ENCODE data around the gene LRRC8D. TPM values are rescaled to one million over a fixed set of nuclear protein-coding genes. Genes with fewer than 3 reads are reported as not detected.
"Not testable (repeated sequence)": the region's sequence is repeated elsewhere in the genome, so short reads cannot be mapped to it uniquely, and the experiment has no call there.

The LRRC8D gene
- total RNA-seq, 1 experiment from 2014 or later = 43.3 TPM

DNA sequence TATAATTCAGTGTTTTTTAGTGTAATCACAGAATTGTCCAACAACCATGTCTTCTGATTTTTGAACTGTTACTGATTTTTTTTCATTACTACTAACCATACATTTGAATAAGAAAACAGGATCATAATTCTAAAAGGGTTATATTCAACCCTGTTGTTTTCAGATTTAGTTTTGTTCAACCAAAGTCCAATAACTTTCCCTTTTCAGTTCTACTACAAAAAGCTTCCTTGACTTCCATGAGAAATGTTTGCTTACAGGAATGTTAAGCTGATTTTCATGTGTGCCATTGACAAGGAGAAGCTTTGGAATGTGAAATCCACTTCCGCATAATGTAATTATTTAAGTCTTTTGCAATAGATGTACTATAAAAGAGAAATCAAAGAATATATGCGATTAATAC lies 102.1 kb downstream of the LRRC8D start:
- Histone ChIP-seq H3K27ac (ENCODE audit: low read length) (no peak overlapping the region), H3K36me3 (ENCODE audit: control insufficient read depth, insufficient read depth, low read length) (no peaks in the 10 kb centered on the region), H3K4me3 (ENCODE audit: low read depth in 2 of 2, low read length in 2 of 2) (no peak overlapping the region), H3K9me3 (ENCODE audit: control insufficient read depth, insufficient read depth, low read depth, low read length) (peaks cover 3% of the 10 kb centered on the region; the same call in 1 of the 2 replicates), H3K4me1 (ENCODE audit: control insufficient read depth, insufficient read depth, low read length) (peaks cover 12% of the 10 kb centered on the region), H3K27me3 (ENCODE audit: control insufficient read depth, insufficient read depth, low read length) (no peaks in the 10 kb centered on the region)
- POLR2A ChIA-PET = no interaction called here
- ATAC-seq (no peak), DNase-seq (ENCODE audit: low read depth, low spot score) (no peak)
- TF ChIP-seq SIN3A (IDR thresholded peaks at IDR 0.05; ENCODE audit: borderline replicate concordance, insufficient read depth, low read depth, low read length) (no peak), TCF7L2 (IDR thresholded peaks at IDR 0.05; ENCODE audit: low read depth, low read length) (no peak), POLR2AphosphoS5 (IDR thresholded peaks at IDR 0.05; ENCODE audit: low read depth, low read length) (no peak)
- TF ChIP-seq, protein P1, sequence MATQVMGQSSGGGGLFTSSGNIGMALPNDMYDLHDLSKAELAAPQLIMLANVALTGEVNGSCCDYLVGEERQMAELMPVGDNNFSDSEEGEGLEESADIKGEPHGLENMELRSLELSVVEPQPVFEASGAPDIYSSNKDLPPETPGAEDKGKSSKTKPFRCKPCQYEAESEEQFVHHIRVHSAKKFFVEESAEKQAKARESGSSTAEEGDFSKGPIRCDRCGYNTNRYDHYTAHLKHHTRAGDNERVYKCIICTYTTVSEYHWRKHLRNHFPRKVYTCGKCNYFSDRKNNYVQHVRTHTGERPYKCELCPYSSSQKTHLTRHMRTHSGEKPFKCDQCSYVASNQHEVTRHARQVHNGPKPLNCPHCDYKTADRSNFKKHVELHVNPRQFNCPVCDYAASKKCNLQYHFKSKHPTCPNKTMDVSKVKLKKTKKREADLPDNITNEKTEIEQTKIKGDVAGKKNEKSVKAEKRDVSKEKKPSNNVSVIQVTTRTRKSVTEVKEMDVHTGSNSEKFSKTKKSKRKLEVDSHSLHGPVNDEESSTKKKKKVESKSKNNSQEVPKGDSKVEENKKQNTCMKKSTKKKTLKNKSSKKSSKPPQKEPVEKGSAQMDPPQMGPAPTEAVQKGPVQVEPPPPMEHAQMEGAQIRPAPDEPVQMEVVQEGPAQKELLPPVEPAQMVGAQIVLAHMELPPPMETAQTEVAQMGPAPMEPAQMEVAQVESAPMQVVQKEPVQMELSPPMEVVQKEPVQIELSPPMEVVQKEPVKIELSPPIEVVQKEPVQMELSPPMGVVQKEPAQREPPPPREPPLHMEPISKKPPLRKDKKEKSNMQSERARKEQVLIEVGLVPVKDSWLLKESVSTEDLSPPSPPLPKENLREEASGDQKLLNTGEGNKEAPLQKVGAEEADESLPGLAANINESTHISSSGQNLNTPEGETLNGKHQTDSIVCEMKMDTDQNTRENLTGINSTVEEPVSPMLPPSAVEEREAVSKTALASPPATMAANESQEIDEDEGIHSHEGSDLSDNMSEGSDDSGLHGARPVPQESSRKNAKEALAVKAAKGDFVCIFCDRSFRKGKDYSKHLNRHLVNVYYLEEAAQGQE (IDR thresholded peaks at IDR 0.05; ENCODE audit: insufficient read depth in 1 of 2, low read depth in 2 of 2, low read length in 1 of 2) = no peak
- TF ChIP-seq, protein P2, sequence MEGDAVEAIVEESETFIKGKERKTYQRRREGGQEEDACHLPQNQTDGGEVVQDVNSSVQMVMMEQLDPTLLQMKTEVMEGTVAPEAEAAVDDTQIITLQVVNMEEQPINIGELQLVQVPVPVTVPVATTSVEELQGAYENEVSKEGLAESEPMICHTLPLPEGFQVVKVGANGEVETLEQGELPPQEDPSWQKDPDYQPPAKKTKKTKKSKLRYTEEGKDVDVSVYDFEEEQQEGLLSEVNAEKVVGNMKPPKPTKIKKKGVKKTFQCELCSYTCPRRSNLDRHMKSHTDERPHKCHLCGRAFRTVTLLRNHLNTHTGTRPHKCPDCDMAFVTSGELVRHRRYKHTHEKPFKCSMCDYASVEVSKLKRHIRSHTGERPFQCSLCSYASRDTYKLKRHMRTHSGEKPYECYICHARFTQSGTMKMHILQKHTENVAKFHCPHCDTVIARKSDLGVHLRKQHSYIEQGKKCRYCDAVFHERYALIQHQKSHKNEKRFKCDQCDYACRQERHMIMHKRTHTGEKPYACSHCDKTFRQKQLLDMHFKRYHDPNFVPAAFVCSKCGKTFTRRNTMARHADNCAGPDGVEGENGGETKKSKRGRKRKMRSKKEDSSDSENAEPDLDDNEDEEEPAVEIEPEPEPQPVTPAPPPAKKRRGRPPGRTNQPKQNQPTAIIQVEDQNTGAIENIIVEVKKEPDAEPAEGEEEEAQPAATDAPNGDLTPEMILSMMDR (IDR thresholded peaks at IDR 0.05) = no peak
- BruUV-seq (replicated peaks) = no TSS peak
- CTCF ChIA-PET = no interaction called here
- intact Hi-C loops (cut with micrococcal nuclease; ENCODE audit: unreplicated experiment) (no loop called here), in situ Hi-C loops (cut with HindIII; ENCODE audit: low pct_unique_long_range_greater_than_20kb, low sequenced_read_pairs) (no loop called here)

DNA sequence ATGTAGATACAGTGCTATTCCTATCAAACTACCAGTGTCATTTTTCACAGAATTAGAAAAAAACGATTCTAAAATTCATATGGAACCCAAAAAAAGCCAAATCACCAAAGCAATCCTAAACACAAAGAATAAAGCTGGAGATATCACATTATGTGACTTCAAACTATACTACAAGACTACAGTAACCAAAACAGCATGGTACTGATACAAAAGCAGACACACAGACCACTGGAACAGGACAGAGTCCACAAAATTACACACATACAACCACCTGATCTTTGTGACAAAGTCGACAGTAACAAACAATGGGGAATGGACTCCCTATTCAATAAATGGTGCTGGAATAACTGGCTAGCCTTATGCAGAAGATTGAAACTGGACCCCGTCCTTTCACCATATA lies 102.7 kb downstream of the LRRC8D start:
- intact Hi-C loops (cut with micrococcal nuclease; ENCODE audit: unreplicated experiment) = no loop called here

DNA sequence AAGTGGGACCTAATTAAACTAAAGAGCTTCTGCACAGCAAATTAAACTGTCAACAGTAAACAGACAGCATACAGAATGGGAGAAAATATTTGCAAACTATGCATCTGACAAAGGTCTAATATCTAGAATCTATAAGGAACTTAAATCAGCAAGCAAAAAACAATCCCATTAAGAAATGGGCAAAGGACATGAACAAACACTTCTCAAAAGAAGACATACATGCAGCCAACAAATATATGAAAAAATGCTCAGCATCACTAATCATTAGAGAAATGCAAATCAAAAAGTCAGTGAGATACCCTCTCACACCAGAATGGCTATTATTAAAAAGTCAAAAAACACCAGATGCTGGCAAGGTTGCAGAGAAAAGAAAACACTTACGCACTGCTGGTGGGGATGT lies 103.2 kb downstream of the LRRC8D start:
- in situ Hi-C loops (cut with HindIII; ENCODE audit: low pct_unique_long_range_greater_than_20kb, low sequenced_read_pairs); H3K4me1 ChIP-seq (ENCODE audit: control insufficient read depth, insufficient read depth, low read length); DNase-seq (ENCODE audit: low read depth, low spot score); H3K4me3 ChIP-seq (ENCODE audit: low read depth in 2 of 2, low read length in 2 of 2); CTCF ChIA-PET; H3K36me3 ChIP-seq (ENCODE audit: control insufficient read depth, insufficient read depth, low read length); intact Hi-C loops (cut with micrococcal nuclease; ENCODE audit: unreplicated experiment); ATAC-seq; H3K27ac ChIP-seq (ENCODE audit: low read length); POLR2A ChIA-PET; H3K27me3 ChIP-seq (ENCODE audit: control insufficient read depth, insufficient read depth, low read length); BruUV-seq (replicated peaks); H3K9me3 ChIP-seq (ENCODE audit: control insufficient read depth, insufficient read depth, low read depth, low read length): not testable (repeated sequence)

More for the DNA sequence above, 102.7 kb downstream of the LRRC8D start:
- no peak for DNase-seq (ENCODE audit: low read depth, low spot score)
- no peaks in the 10 kb centered on the region for H3K36me3 ChIP-seq (ENCODE audit: control insufficient read depth, insufficient read depth, low read length)
- H3K27ac ChIP-seq (ENCODE audit: low read length) = no peak overlapping the region
- ATAC-seq = no peak
- ChIA-PET POLR2A (no interaction called here), CTCF (no interaction called here)
- in situ Hi-C loops (cut with HindIII; ENCODE audit: low pct_unique_long_range_greater_than_20kb, low sequenced_read_pairs) = no loop called here
- H3K4me1 ChIP-seq (ENCODE audit: control insufficient read depth, insufficient read depth, low read length) = peaks cover 7% of the 10 kb centered on the region
- no TSS peak for BruUV-seq (replicated peaks)
- H3K27me3 ChIP-seq (ENCODE audit: control insufficient read depth, insufficient read depth, low read length) = no peaks in the 10 kb centered on the region
- TF ChIP-seq SIN3A (IDR thresholded peaks at IDR 0.05; ENCODE audit: borderline replicate concordance, insufficient read depth, low read depth, low read length) = no peak
- TF ChIP-seq, protein P2 (IDR thresholded peaks at IDR 0.05) = no peak
- TF ChIP-seq TCF7L2 (IDR thresholded peaks at IDR 0.05; ENCODE audit: low read depth, low read length) = no peak
- no peak for TF ChIP-seq POLR2AphosphoS5 (IDR thresholded peaks at IDR 0.05; ENCODE audit: low read depth, low read length)
- TF ChIP-seq, protein P1 (IDR thresholded peaks at IDR 0.05; ENCODE audit: insufficient read depth in 1 of 2, low read depth in 2 of 2, low read length in 1 of 2) = no peak
- H3K9me3 ChIP-seq (ENCODE audit: control insufficient read depth, insufficient read depth, low read depth, low read length) = peaks cover 3% of the 10 kb centered on the region; the same call in 1 of the 2 replicates
- no peak overlapping the region for H3K4me3 ChIP-seq (ENCODE audit: low read depth in 2 of 2, low read length in 2 of 2)

Measured in Panc1 (cell line).